GM19467 (cell line): ENCODE data around the gene BTF3.

ENCODE experiments used
- ATAC-seq: cut with Tn5 transposase; IDR thresholded peaks from one replicate; pipeline ENCODE4 v1.9.1; 2021; ENCODE audit warnings: mild to moderate bottlenecking, moderate library complexity; ENCODE audit not compliant: unreplicated experiment

The BTF3 gene

GRCh38 chr5:73519531-73520283 is 21.5 kb downstream of the BTF3 start:
- peak; percentile 94 for ATAC-seq

- ATAC-seq, result no peak
Measured at GRCh38 chr5:73522989-73523388, 24.7 kb downstream of the BTF3 start.

- no peak for ATAC-seq
Measured at GRCh38 chr5:73523861-73524260, 25.6 kb downstream of the BTF3 start.

- ATAC-seq, result no peak
Measured at GRCh38 chr5:73525606-73526203, 27.5 kb downstream of the BTF3 start.

- ATAC-seq, result no peak
Measured at GRCh38 chr5:73528248-73528647, 30.0 kb downstream of the BTF3 start.

GRCh38 chr5:73529081-73529480 is 30.8 kb downstream of the BTF3 start:
- no peak for ATAC-seq

- no peak for ATAC-seq
Measured at GRCh38 chr5:73531356-73531755, 33.1 kb downstream of the BTF3 start.

GRCh38 chr5:73532195-73532594 is 34.0 kb downstream of the BTF3 start:
- no peak for ATAC-seq

- ATAC-seq, result no peak
Measured at GRCh38 chr5:73534011-73534644, 35.9 kb downstream of the BTF3 start.

- no peak for ATAC-seq
Measured at GRCh38 chr5:73534971-73535370, 36.7 kb downstream of the BTF3 start.

GRCh38 chr5:73539730-73540129 is 41.5 kb downstream of the BTF3 start:
- ATAC-seq, result no peak

- no peak for ATAC-seq
Measured at GRCh38 chr5:73540192-73540591, 42.0 kb downstream of the BTF3 start.

GRCh38 chr5:73542020-73542419 is 43.8 kb downstream of the BTF3 start:
- ATAC-seq, result no peak

GRCh38 chr5:73544429-73545402 is 46.5 kb downstream of the BTF3 start:
- no peak for ATAC-seq

GRCh38 chr5:73545403-73545779 is 47.1 kb downstream of the BTF3 start:
- no peak for ATAC-seq

- ATAC-seq, result no peak
Measured at GRCh38 chr5:73550016-73550415, 51.8 kb downstream of the BTF3 start.

- ATAC-seq, result no peak
Measured at GRCh38 chr5:73552642-73553041, 54.4 kb downstream of the BTF3 start.
